K562 (cell line): ENCODE data around the gene ZFHX2. TPM values are rescaled to one million over a fixed set of nuclear protein-coding genes. Genes with fewer than 3 reads are reported as not detected.

Experiments
- ATAC-seq: fragments of 200-7000 bp; cut with Tn5 transposase; 3 replicates; pipeline ENCODE4 v1.9.1; 2020; ENCODE audit warnings: moderate library complexity
- BruUV-seq: library from RNA; stranded (reverse); fragments of 400-500 nt; replicated peaks from 2 replicates; lab custom pipeline; 2021; lab: Mats Ljungman, UMichigan
- CTCF ChIA-PET: fragments of 300-600 bp; formaldehyde crosslinking; extraction: SDS; loops from one replicate; lab custom pipeline; 2021; ENCODE audit warnings: low intra/inter-chr PET ratio; lab: Yijun Ruan, JAX
- POLR2A ChIA-PET: fragments of 300-600, 350-650 bp; sonication (Branson Sonifier 250); formaldehyde crosslinking; extraction: SDS; loops from one replicate; lab custom pipeline; 2021; ENCODE audit warnings: antibody characterized with exemption, inconsistent platforms; lab: Yijun Ruan, JAX
- DNase-seq, 4 experiments: peaks; one replicate each; pipeline versions ENCODE4 v3.0.0 to v3.0.0-alpha.2; 2011 to 2018; ENCODE audit warnings: low spot score in 3 of 4, mixed read lengths in 3 of 4; ENCODE audit errors: extremely low read depth in 1 of 4
- FAIRE-seq: peaks from 2 replicates; lab custom pipeline; 2011; peaks lifted over from hg19 to GRCh38; lab: Jason Lieb, UNC
- H2AFZ ChIP-seq: 2 replicates; pipeline ENCODE4 v1.6.0; 2011; ENCODE audit warnings: low read depth, low read length, control low read depth, inconsistent platforms
- H3K27ac ChIP-seq: fragments of 200-600 bp; 3 replicates; pipeline ENCODE4 v1.8.0; 2011; ENCODE audit warnings: low read depth, mild to moderate bottlenecking, control low read depth, inconsistent platforms, low read length, moderate library complexity, mixed read lengths; ENCODE audit errors: extremely low read depth
- H3K27me3 ChIP-seq, 2 experiments: fragments of 300-600 bp in 1 of 2; 2 replicates in 1 of 2; 3 replicates in 1 of 2; pipeline versions ENCODE4 v1.6.0 to v1.8.0; 2011; ENCODE audit warnings: inconsistent platforms in 2 of 2, low read length in 2 of 2, mild to moderate bottlenecking in 1 of 2, mixed read lengths in 1 of 2, moderate library complexity in 1 of 2; ENCODE audit not compliant: control insufficient read depth in 2 of 2, insufficient read depth in 2 of 2
- H3K36me3 ChIP-seq: fragments of 300-600 bp; 3 replicates; pipeline ENCODE4 v1.8.0; 2011; ENCODE audit warnings: mild to moderate bottlenecking, low read length, inconsistent platforms; ENCODE audit not compliant: control insufficient read depth, insufficient read depth
- H3K4me1 ChIP-seq, 2 experiments: fragments of 200-600 bp in 1 of 2; replicated peaks in 1 of 2; 2 replicates in 1 of 2; 3 replicates in 1 of 2; pipeline versions ENCODE4 v1.5.1 to v1.8.0; 2011; ENCODE audit warnings: inconsistent platforms in 2 of 2, low read length in 2 of 2, mild to moderate bottlenecking in 1 of 2, mixed read lengths in 1 of 2, moderate library complexity in 1 of 2; ENCODE audit not compliant: control insufficient read depth in 2 of 2, insufficient read depth in 2 of 2
- H3K4me2 ChIP-seq: 2 replicates; pipeline ENCODE4 v1.6.1; 2011; ENCODE audit warnings: low read length, control low read depth, inconsistent platforms, mixed read lengths; ENCODE audit not compliant: insufficient read depth
- H3K4me3 ChIP-seq: fragments of 200-600 bp; sonication (generic), shearing (Covaris generic); 2 replicates; pipeline ENCODE4 v1.5.1; 2016; ENCODE audit warnings: control low read depth, inconsistent platforms
- H3K79me2 ChIP-seq: fragments of 200-600 bp; 3 replicates; pipeline ENCODE4 v1.8.0; 2011; ENCODE audit warnings: low read length, inconsistent platforms; ENCODE audit not compliant: control insufficient read depth, insufficient read depth
- H3K9ac ChIP-seq, 2 experiments: 2 replicates each; pipeline versions ENCODE4 v1.6.0 to v1.6.1; 2011; ENCODE audit warnings: low read depth in 2 of 2, low read length in 2 of 2, control low read depth in 1 of 2, inconsistent platforms in 1 of 2, mild to moderate bottlenecking in 1 of 2, mixed read lengths in 1 of 2; ENCODE audit not compliant: insufficient read depth in 1 of 2
- H3K9me1 ChIP-seq: one replicate; pipeline ENCODE4 v1.6.0; 2011; ENCODE audit warnings: inconsistent platforms, mild to moderate bottlenecking, low read length, moderate library complexity; ENCODE audit not compliant: control insufficient read depth, insufficient read depth
- H3K9me3 ChIP-seq: replicated peaks from 2 replicates; pipeline ENCODE4 v1.5.1; 2011; ENCODE audit warnings: low read depth, low read length, inconsistent platforms; ENCODE audit not compliant: control insufficient read depth, insufficient read depth
- H4K20me1 ChIP-seq: replicated peaks from 2 replicates; pipeline ENCODE4 v1.6.1; 2011; ENCODE audit warnings: low read length, inconsistent platforms, mixed read lengths; ENCODE audit not compliant: control insufficient read depth, insufficient read depth
- BRF1 ChIP-seq: IDR thresholded peaks from 3 replicates; pipeline ENCODE4 v1.6.1; 2011; ENCODE audit warnings: borderline replicate concordance, mild to moderate bottlenecking; ENCODE audit not compliant: insufficient read length; ENCODE audit errors: extremely low read depth
- COPS2 ChIP-seq: fragments of 450-650 bp; conservative IDR thresholded peaks from 2 replicates; pipeline ENCODE4 v1.6.1; 2016; ENCODE audit warnings: mild to moderate bottlenecking, moderate library complexity
- DDX20 ChIP-seq: fragments of 450-650 bp; IDR thresholded peaks from 2 replicates; pipeline ENCODE4 v1.6.1; 2016; ENCODE audit warnings: missing genetic modification characterization, low read depth, mild to moderate bottlenecking, missing compliant biosample characterization, moderate library complexity
- GTF2E2 ChIP-seq: fragments of 200-800 bp; sonication (Bioruptor generic); IDR thresholded peaks from 2 replicates; pipeline ENCODE4 v1.6.1; 2016; ENCODE audit warnings: missing genetic modification characterization, missing compliant biosample characterization
- HDAC6 ChIP-seq: IDR thresholded peaks from 2 replicates; pipeline ENCODE4 v1.6.1; 2012; ENCODE audit warnings: low read depth, mild to moderate bottlenecking, control low read depth, inconsistent platforms, low read length, moderate library complexity
- NONO ChIP-seq, 2 experiments: fragments of 200-400 bp in 1 of 2; fragments of 450-650 bp in 1 of 2; formaldehyde crosslinking in 1 of 2; IDR thresholded peaks; 2 replicates each; pipeline ENCODE4 v1.6.1; 2017; ENCODE audit warnings: low read depth in 2 of 2, mild to moderate bottlenecking in 2 of 2, moderate library complexity in 2 of 2, low read length in 1 of 2
- THRA ChIP-seq: fragments of 450-650 bp; IDR thresholded peaks from 2 replicates; pipeline ENCODE4 v1.6.1; 2017; ENCODE audit warnings: mild to moderate bottlenecking, moderate library complexity
- ZBTB11 ChIP-seq, 3 experiments: fragments of 200-800 bp in 1 of 3; fragments of 250-450 bp in 1 of 3; fragments of 450-650 bp in 1 of 3; sonication (Bioruptor Pico) in 1 of 3; sonication (Bioruptor generic) in 1 of 3; formaldehyde crosslinking in 1 of 3; IDR thresholded peaks; 2 replicates each; pipeline versions ENCODE4 v1.6.1 to v1.8.0; 2016 to 2022; ENCODE audit warnings: mild to moderate bottlenecking in 2 of 3, missing genetic modification characterization in 2 of 3, missing compliant biosample characterization in 1 of 3, moderate library complexity in 1 of 3
- ZFP36 ChIP-seq: fragments of 150-350 bp; IDR thresholded peaks from 2 replicates; pipeline ENCODE4 v1.6.1; 2018; ENCODE audit warnings: low read length, low read depth; ENCODE audit not compliant: partially characterized antibody
- ZNF511 ChIP-seq: sonication (generic); formaldehyde crosslinking; IDR thresholded peaks from 2 replicates; pipeline ENCODE4 v1.8.0; 2022; ENCODE audit warnings: mild to moderate bottlenecking, missing genetic modification reagents
- WGBS: fragments of 100-300 bp; shearing (Covaris generic); methylation state at CpG from one replicate; pipeline ENCODE4 v1.1.6; 2016; ENCODE audit warnings: low coverage, mixed read lengths; ENCODE audit not compliant: insufficient coverage; ENCODE audit errors: missing lambda C conversion rate; 5-methylcytosine and 5-hydroxymethylcytosine counted together
- in situ Hi-C: fragments of 300-500 bp; cut with MboI; formaldehyde crosslinking; loops from 4 replicates; pipeline ENCODE4 v1.15.0; 2018; ENCODE audit warnings: inconsistent platforms, mixed read lengths
- intact Hi-C: fragments of 100-400 bp; cut with micrococcal nuclease; formaldehyde crosslinking; loops from 2 replicates; pipeline ENCODE4 v1.14.2; 2022
- polyA plus RNA-seq, 8 experiments: library from polyadenylated mRNA; depleted of rRNA in 4 of 8; stranded (reverse) in 5 of 8; unstranded in 3 of 8; fragments of >200 nt; fragmentation: Nextera tagmentation in 2 of 8; fragmentation: Illumina TruSeq in 1 of 8; extraction: Ambion mirVana in 2 of 8; extraction: Trizol in 1 of 8; gene quantifications; 2 replicates each; pipeline versions ENCODE4 v1.2.1 to v1.2.3, GENCODE V29; 2011 to 2014; ENCODE audit warnings: inconsistent platforms in 1 of 8, missing spikeins in 1 of 8
- total RNA-seq, 7 experiments: library from RNA; depleted of rRNA in 6 of 7; stranded (reverse); fragments of >200 nt in 6 of 7; fragmentation: Illumina TruSeq in 2 of 7; extraction: Trizol in 2 of 7; gene quantifications; 2 replicates each; pipeline versions ENCODE4 v1.2.1 to v1.2.3, GENCODE V29; 2011 to 2021; ENCODE audit warnings: low replicate concordance in 1 of 7

Gene ZFHX2
- total and polyA plus RNA-seq, 9 of the 15 experiments (the other 6 are each of a cell fraction or from before 2014, with no cell fraction given): 0.06 to 0.11 (median 0.11) TPM; not detected in 4

- intact Hi-C loops (no loop called here), in situ Hi-C loops (loop anchor here (5.0 kb wide), 1 partner anchor 71 kb away; the partner anchor contains the start of gene THTPA)
- Histone ChIP-seq H3K27ac (no peak overlapping the region), H3K9ac (no peak overlapping the region), H3K9me1 (no peaks in the 10 kb centered on the region), H3K27me3 (no peaks in the 10 kb centered on the region), H2AFZ (no peak overlapping the region), H3K9me3 (no peaks in the 10 kb centered on the region), H4K20me1 (peaks cover 5% of the 10 kb centered on the region; the same call in 1 of the 2 replicates), H3K4me2 (no peak overlapping the region), H3K79me2 (no peaks in the 10 kb centered on the region), H3K4me3 (no peak overlapping the region), H3K36me3 (no peaks in the 10 kb centered on the region), H3K4me1 (no peaks in the 10 kb centered on the region)
- DNase-seq (no peak), FAIRE-seq (no peak), ATAC-seq (no peak)
- ChIA-PET POLR2A (interaction anchor here (1.0 kb wide), 1 partner anchor 9 kb away, joined by 3 read pairs; no protein-coding TSS in a partner anchor), CTCF (no interaction called here)
- BruUV-seq: no TSS peak
- WGBS: no CpG with 5 or more reads among the region's 2 CpGs
- TF ChIP-seq COPS2 (no peak), ZNF511 (CRISPR knock-in tag) (no peak), ZBTB11 (CRISPR knock-in tag; IDR thresholded peaks at IDR 0.05) (no peak), DDX20 (tag) (no peak), NONO (IDR thresholded peaks at IDR 0.05; ENCODE audit: low read depth in 2 of 2, low read length in 1 of 2) (no peak), HDAC6 (no peak), THRA (no peak), ZFP36 (no peak), GTF2E2 (no peak), BRF1 (no peak)
Measured at GRCh38 chr14:23486036-23486435, 65.5 kb downstream of the ZFHX2 start.
